ENCODE data around the gene INPP4B. TPM values are rescaled to one million over a fixed set of nuclear protein-coding genes. Genes with fewer than 3 reads are reported as not detected.

The INPP4B gene
- total and polyA plus RNA-seq, 7 donors, result 4.2 to 27.3 (median 17.2) TPM

GRCh38 chr4:142434519-142435224, 411.4 kb downstream of the INPP4B start:
- TF ChIP-seq EP300 (IDR thresholded peaks at IDR 0.05) (no peak), POLR2AphosphoS5 (IDR thresholded peaks at IDR 0.05) (no peak), POLR2A (IDR thresholded peaks at IDR 0.05) (no peak), CTCF (IDR thresholded peaks at IDR 0.05) (no peak)
- Histone ChIP-seq H3K9me3 (no peaks in the 10 kb centered on the region), H3K27me3 (no peaks in the 10 kb centered on the region), H3K4me3 (no peak overlapping the region), H3K36me3 (no peaks in the 10 kb centered on the region), H3K27ac (no peak overlapping the region), H3K4me1 (no peaks in the 10 kb centered on the region)
- intact Hi-C loops (cut with DNase I), result no loop called here
- 94 to 99% methylated on average over 2 of the region's 2 CpGs for whole genome bisulfite sequencing, 2 donors
- no peak for DNase-seq

GRCh38 chr4:142428715-142429114, 417.4 kb downstream of the INPP4B start:
- H3K9me3 ChIP-seq, result no peaks in the 10 kb centered on the region
- H3K27ac ChIP-seq, result no peak overlapping the region
- intact Hi-C loops (cut with DNase I), result no loop called here
- H3K4me1 ChIP-seq, result no peaks in the 10 kb centered on the region
- DNase-seq, result no peak
- H3K27me3 ChIP-seq, result no peaks in the 10 kb centered on the region
- no peaks in the 10 kb centered on the region for H3K36me3 ChIP-seq
- WGBS, 2 donors, result 66 to 96% methylated on average over 2 of the region's 2 CpGs
- no peak overlapping the region for H3K4me3 ChIP-seq
- TF ChIP-seq POLR2AphosphoS5 (IDR thresholded peaks at IDR 0.05), result no peak
- TF ChIP-seq EP300 (IDR thresholded peaks at IDR 0.05), result no peak
- TF ChIP-seq CTCF (IDR thresholded peaks at IDR 0.05), result no peak
- TF ChIP-seq POLR2A (IDR thresholded peaks at IDR 0.05), result no peak

GRCh38 chr4:142427456-142427855, 418.6 kb downstream of the INPP4B start:
- intact Hi-C loops (cut with DNase I), result no loop called here
- 93 to 97% methylated on average over 1 of the region's 1 CpG for WGBS, 2 donors
- no peaks in the 10 kb centered on the region for H3K27me3 ChIP-seq
- no peaks in the 10 kb centered on the region for H3K36me3 ChIP-seq
- no peaks in the 10 kb centered on the region for H3K4me1 ChIP-seq
- no peak for DNase-seq
- H3K27ac ChIP-seq, result no peak overlapping the region
- no peak overlapping the region for H3K4me3 ChIP-seq
- TF ChIP-seq CTCF (IDR thresholded peaks at IDR 0.05), result no peak
- TF ChIP-seq POLR2AphosphoS5 (IDR thresholded peaks at IDR 0.05), result no peak
- no peak for TF ChIP-seq EP300 (IDR thresholded peaks at IDR 0.05)
- no peak for TF ChIP-seq POLR2A (IDR thresholded peaks at IDR 0.05)
- H3K9me3 ChIP-seq, result no peaks in the 10 kb centered on the region

- no peak for DNase-seq
- no peak for TF ChIP-seq CTCF (IDR thresholded peaks at IDR 0.05)
- Histone ChIP-seq H3K36me3 (no peaks in the 10 kb centered on the region), H3K9me3 (no peaks in the 10 kb centered on the region), H3K27me3 (no peaks in the 10 kb centered on the region), H3K4me1 (no peaks in the 10 kb centered on the region), H3K4me3 (no peak overlapping the region), H3K27ac (no peak overlapping the region)
- 86 to 95% methylated on average over 2 of the region's 2 CpGs for WGBS, 2 donors
- intact Hi-C loops (cut with DNase I), result no loop called here
Measured at GRCh38 chr4:142423861-142424260, 422.2 kb downstream of the INPP4B start.
